HG03045 (cell line): ENCODE measurements around the gene MACROD1.

Experiments
- ATAC-seq: cut with Tn5 transposase; IDR thresholded peaks from one replicate; pipeline ENCODE4 v1.9.1; 2021; ENCODE audit warnings: mild to moderate bottlenecking, moderate library complexity; ENCODE audit not compliant: unreplicated experiment

Gene MACROD1

DNA sequence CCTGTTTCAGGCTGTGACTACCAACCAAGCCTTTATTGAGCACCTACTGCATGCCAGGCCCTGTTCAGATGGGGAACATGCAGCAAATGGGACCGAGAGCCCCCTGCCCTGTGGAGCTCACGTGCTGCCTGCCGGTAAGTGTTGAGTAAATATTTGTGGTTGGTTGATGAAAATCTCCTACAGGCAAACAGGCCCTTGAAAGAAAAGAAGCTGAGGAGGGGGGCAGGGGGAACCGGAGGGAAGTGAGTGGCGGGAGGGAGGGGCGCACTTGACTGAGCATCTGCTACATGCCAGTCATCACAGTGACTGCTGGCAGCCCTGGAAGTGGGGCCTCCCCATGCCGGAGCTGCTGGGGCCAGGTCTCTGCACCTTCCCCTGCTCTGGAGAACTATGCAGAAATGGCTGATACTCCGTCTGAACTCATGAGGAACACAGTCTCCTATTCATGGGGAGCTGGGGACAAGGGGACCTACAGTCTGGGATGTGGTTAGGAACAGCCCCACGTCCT, 34.2 kb downstream of the MACROD1 start:
- ATAC-seq, result no peak

DNA sequence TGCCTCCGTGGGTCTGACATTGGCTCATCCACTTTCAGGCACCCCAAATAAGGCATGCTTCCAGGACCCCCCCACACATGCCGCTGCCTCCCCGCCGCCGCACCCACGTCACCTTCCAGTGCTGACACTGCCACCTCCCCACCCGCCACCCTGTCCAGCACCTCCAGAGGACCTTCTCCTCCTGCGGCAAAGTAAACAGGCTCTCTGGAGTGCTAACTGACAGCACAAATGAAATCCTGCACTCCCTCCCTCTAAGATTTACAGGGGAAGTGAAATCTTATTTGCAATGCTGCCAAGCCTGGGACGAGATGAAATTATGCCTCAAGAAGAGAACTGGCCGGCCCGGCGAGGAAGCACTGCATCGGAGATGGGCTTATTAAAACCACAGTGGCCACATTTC, 35.3 kb downstream of the MACROD1 start:
- ATAC-seq, result no peak

DNA sequence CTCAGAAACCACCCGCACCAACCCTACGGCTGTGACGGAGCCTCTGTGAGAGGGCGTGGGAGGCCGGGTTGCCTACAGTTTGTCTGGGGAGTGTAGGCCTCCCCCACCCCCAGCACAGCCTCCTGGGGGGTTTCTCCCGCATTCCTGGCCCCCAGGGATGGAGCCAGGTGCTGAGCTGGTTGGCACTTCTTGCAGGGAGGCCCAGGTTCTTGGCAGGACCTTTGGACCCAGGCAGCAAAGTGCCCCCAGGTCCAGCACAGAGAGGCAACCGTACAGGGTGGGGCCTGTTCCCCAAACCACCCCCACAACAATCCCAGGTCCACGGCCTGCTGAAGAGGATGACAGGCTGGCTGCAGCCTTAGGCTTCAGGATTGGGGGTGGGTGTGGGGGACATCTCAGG, 36.5 kb downstream of the MACROD1 start:
- ATAC-seq, result no peak

DNA sequence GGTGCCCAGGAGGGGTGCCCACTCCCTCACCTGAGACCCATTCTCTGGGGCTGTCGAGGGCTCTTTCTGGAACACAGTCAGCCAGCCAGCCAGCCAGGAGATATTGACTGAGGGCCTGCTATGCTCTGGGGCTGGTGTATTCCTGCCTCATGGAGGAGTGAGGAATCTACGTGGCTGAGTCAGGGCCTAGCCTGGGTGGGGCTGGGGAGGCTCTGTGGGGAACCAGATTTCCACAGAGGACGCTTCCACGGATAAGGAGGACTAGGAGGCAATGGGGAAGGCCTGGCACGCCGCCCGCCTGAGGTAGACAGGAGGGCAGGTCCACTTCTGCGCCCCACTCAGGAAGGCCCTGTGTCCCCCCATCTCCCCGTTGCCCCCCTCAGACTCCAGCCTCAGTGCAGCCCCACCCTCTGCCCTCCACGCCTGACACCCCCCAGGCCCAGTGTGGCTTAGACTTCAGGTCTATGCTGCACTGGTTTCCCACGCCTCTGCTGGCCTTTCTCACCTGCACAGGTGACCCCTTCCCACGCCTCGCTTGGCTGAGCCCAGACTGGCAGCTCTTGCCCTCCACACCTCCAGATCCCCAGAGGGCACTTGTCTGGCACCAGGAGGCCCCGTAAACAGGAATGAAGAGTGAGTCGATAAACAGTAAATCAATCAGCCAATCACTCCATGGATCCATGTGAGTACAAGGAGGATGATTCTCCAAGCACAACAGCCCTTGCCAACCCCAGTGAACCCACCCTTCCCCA, 37.5 kb downstream of the MACROD1 start:
- no peak for ATAC-seq

DNA sequence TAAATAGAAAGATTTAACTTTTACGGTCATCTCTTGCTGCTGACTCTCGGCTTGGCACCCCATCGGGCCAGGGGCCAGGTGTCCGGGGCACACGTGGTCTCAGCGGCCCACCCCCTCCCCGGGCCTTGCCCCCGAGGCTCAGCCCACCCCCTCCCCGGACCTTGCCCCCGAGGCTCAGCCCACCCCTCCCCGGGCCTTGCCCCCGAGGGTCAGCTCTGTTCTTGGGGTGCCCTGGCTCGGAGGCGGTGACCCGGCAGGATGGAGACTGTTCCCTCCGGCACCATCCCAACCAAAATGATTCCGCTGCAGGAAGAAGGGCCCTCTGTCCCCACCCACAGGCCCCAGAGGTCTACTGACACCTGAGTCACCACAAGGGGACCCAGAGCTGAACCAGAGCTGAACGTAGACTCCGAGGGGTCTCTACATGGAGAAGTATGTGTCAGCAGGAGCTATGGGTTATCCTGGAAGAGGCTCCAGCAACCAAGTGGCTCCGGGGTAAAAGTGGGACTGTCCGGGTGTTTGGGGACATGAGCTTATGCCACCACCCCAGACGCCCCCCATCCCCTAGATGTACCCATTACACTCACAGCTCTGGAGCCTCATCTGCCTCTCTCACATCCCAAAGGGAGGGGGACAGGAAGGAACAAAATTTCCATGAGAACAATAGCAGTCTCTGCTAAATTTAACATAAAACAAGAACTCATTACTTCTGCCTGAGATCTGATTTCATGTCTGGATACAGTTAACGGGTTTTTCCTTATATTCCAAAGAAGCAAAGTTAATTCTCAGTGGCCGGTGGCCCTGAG, 38.4 kb downstream of the MACROD1 start:
- no peak for ATAC-seq

DNA sequence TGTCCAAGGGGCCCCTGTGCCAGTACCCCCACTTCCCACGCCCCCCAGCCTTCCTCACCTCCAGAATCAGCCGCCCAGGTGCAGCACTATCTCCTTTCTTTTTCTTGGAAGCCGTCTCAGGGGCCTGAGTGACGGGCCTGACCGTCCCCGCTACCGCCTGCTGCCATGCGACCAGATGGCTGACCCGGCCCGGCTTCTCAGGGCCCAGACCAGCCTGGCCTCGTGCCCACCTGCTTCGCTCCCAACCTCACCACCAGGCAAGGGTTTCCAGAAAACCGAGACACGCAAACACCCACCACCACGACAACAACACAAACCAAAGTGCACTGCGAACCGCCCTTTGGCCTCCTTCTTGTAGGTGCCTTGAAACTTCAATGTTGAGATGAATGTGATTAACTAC, 39.1 kb downstream of the MACROD1 start:
- ATAC-seq, result no peak

DNA sequence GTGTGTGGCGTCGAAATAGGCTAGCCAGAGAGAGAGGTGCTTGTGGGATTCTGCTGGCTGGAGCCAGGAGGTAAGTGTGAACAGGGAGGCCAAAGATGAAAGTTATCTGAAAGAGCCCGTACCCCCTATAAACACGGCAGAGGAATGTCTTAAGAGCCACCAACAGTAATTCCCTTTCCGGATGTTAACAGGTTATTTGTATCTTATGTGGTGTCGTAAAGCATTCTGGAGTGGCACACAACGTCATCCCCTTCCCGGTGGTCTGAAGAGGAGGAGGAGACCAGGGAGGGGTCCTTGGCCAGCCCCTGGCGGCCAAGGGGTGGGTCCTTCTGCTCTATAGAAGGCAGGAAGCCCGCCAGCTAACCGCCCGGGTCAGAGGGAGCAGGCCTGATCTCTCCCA, 39.5 kb downstream of the MACROD1 start:
- ATAC-seq, result no peak

DNA sequence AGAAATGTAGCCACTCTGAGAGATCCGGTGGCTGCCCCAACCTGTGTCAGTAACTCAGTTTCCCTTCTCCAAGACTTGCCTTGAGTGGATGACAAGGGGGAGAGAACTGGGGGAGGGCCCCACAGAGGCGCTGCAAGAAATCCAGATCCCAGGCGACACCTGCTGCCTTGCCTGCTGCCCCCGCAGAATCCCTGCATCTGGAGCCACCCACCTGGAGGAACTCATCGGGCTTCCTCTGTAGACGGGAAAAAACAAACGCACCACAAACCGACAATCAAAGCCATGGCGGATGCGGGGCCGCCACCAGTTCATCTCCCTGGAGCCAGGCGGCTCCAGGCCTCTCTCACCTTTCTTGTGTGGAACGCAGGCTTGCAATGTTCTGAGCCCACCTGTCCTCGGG, 40.2 kb downstream of the MACROD1 start:
- no peak for ATAC-seq

DNA sequence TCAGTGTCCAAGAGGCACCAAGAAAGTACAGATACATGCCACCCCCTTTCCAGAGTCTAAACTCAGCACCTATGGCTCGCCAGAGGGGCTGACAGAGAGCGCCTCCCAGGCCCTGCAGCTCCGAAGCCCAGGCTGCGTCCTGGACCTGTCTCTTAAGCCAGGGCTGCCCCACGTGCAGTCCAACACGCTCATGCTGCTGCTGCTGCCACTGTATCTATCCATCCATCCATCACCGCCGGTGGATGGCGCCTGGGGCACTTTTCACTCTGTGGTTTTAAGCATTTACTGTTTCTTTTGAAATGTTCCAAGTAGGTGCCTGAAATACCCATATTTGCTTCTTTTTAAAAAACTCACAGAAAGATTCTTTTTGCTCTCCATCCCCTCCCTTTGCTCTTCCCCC, 41.8 kb downstream of the MACROD1 start:
- ATAC-seq, result no peak

DNA sequence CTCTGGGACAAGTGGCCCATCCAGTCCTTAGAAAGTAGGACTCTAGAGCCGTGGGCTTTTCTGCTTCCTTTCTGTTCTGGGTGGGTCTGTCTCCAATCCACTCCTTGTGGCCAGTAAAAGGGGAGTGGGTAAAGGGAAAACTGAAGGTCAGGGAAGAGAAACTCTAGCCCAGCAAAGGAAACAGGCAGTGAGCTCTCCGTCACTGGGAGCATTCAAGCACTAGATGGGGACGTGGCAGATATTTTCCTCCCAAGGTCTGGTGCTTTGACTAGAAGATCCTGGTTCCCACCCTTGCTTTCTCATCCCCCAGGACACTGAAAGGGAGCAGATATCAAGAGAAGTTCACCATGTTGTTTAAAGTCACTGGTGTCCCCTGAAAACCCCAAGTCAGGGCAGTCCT, 42.2 kb downstream of the MACROD1 start:
- no peak for ATAC-seq

DNA sequence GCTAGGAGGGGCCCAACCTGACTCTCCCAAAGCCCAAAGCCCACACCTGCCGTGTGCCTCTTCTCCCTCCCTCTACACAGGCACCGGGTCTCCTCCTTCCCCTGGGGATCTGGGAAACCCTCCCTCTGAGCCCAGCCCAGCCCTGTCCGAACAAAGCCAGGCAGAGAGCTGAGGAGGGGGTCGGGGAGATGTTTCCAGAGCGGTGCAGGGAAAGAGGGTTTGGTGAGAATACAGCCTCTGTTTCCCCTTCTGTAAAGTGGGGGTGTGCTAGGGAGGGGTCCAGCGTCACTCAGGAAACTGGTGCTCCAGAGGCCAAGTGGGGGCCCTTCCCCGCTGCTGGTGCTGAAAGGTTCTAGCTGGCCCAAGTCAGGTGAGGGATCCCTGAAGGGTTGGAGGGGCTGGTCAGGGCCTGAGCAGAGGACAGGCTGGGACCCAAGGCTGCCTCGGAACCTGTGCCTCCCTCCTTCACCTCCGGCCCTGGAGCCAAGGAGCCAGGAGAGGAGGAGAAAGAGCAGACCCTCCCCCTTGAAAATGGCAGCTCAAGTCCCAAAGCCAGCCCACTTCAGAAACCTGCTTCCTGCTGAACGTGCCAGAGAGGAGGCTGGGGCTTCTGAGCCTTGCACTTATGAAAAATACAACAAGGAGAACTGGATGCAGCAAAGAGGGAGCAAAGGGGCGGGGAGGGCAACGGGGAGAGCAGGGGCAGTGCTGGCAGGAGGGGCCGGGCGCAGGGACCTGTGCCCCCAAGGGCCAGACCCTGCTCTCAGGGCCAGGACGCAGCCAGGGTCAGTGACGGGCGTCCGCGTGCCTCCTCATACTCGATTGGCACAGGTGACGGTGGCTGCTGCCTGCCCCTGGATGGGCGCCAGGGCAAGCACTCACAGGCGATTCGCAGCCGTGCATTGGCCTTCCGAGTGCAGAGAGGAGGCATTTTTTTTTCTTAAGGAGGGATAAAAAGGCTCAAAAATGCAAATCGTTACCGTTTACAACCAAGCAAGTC, 43.2 kb downstream of the MACROD1 start:
- ATAC-seq, result no peak

DNA sequence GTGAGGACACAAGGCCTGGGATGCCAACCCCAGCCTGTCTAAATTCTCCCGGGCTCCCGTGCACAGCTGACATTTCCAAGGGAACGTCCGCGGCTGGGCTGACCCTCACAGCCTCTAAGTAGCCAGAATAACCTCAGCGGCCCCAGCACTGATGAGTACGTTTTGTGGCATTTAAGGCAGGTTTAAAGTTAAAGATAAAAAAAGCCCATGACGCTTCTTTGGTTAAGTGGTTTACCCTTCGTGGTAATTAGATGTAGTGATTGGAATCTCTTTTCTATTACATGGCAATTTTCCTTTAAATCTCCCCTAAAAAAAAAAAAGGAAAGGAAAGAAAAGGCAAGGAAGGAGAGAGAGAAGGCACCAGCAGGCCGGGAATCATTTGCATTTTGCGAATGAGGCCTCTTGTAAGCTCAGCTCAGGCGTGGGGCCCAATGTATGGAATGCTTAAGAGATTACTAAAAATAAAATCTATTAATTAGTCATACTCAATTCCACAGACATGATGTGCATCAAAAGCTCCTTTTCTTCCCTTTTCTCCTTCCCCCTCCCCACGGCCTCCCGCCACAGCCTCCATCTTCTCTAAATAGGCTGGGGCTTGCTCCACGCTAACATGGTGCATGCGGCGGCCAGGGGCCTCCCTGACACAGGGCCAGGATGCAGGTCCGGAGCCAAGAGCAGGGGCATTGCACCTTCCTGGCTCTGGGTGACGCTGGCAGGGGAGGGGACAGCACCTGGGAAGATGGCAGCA, 44.1 kb downstream of the MACROD1 start:
- no peak for ATAC-seq

DNA sequence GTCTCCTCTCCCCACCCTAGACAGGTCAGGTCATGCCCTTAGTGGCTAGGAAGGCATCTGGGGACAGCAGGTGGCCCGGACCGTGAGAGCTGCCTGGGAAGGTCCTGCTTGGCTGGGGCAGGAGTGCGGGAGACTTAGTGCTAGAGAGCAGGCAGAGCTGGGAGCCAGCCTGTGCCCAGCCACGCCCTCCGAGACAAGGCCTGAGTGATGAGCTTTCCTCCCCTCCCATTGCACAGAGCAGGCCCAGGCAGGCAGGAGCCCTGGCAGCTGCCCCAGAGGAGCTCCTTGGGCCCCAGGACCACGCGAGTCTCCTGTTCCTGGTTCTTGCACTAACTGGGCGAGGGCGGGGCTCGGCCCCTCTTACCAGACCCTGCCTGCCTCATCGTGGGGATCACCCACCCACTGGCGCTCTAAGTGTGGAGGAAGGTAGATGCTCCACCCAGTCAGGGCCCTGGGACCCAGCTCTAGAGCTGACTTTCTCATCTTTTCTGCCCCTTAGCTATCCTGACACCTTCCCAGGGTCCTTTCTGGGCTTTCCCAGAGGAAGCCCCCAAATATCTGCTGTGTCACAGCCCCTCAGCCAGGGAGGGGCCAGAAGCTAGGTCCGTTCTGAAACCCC, 44.9 kb downstream of the MACROD1 start:
- no peak for ATAC-seq

DNA sequence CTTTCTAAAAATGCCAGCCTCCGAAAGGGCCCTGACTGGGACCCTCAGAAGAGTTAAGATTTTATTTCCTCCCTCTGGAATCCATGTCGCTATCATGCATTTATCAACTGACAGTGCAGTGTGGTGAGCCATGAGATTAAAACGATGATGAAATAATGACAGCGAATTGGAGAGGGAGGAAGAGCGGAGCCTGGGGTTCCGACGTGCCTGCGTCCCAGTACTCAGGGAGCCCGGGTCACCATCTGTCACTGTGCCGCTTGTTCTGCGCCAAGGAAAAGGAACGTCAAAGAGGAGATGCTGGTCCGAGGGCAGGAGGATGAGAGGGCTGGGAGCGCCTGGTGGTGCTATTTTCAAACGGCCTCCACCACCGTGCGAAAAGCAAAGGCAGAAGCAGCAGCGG, 46.2 kb downstream of the MACROD1 start:
- ATAC-seq, result no peak

DNA sequence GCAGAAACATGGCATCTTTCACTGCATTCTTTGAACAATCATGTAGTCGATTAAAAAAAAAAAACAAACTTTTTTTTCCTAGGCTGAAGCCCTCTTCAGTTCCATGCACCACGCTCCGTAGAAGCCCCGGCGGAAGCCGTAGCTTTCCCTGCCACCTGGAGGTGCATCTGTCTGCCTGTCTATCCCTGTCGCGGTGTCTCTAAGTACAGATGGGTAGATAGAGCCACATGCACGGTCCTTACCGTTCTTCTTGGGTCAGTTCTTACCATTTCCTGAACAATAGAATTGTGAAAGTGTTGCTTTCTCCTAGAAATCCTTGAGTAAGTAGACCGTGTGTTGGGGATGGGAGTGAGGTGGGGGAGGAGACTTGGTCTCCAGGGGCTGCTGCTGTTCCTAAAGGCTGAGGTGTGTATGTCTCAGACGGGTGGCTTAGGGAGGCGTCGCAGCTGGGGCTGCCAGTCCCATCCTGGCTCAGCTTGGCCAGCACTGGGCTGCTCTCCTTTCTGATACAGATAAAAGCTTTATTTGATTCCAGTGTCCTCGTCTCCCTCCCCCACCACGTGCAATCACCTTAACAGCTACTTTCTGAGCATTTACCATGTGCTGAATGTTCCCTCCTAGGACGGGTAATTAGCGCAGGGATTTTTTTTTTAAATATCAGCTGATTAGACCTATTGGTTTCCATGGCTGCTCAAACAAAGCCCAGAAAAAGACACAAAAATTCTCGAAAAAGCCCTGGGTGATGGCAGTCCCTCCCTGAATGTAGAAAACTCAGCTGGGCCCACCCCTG, 46.8 kb downstream of the MACROD1 start:
- no peak for ATAC-seq

DNA sequence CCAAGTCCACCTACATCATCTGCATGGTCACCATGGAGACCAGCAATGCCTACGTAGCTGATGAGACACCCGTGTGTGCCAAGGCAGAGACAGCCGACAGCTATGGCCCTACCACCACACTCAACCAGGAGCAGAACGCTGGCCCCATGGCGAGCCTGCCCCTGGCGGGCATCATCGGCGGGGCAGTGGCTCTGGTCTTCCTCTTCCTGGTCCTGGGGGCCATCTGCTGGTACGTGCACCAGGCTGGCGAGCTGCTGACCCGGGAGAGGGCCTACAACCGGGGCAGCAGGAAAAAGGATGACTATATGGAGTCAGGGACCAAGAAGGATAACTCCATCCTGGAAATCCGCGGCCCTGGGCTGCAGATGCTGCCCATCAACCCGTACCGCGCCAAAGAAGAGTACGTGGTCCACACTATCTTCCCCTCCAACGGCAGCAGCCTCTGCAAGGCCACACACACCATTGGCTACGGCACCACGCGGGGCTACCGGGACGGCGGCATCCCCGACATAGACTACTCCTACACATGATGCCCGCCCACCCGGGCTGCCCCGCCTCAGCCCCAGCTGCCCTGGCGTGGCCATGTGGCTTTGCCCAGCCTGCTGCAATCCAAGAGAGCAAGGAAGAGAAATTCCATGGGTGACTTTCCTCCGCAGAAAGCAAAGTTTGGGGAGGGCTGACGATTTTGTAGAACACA, 48.0 kb downstream of the MACROD1 start:
- ATAC-seq, result no peak

DNA sequence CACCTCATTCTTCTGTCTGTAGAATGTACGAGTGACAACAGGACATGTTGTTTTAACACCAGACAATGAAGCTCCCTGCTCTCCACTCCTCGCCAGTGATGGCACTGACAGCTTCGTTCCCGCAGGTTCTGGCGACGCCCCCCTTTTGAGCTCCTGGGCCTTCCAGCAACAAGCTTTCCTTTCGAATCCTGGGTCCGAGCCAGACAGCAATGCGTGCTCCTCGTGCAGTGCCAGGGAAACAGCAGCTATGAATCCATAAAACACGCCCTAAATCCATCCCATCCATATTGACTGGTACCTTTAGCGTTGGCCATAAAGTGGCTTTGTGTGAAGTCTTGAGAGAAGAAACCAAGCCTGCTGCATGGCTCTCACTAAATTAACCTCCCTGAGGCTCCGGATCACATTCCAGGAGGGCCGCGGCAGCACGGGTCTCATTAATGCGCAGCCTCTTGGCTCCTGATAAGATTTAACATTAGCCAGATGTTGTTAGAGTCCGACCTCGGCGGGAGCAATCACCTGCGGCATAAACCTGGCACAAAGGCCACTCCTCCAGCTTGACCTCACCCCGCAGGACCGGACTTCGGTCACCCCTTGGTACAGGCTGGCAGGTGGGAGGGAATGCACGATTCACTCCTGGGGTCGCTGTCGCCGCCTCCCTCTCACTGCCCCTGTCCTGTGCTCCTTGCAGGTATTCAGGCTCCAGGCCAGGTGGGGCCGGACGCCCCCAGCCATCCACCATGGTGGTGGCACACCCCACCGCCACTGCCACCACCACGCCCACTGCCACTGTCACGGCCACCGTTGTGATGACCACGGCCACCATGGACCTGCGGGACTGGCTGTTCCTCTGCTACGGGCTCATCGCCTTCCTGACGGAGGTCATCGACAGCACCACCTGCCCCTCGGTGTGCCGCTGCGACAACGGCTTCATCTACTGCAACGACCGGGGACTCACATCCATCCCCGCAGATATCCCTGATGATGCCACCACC, 50.1 kb downstream of the MACROD1 start:
- ATAC-seq, result no peak
